GM12873 (cell line): ENCODE data around the gene SOCS3.

Source experiments
- TF ChIP-seq, protein P1 (sequence below): IDR thresholded peaks from 2 replicates; pipeline ENCODE4 v1.5.1; 2012; ENCODE audit warnings: low read depth, mild to moderate bottlenecking, moderate library complexity, low read length, control low read depth; ENCODE audit not compliant: insufficient read depth; ENCODE audit errors: missing control alignments

Gene SOCS3

DNA sequence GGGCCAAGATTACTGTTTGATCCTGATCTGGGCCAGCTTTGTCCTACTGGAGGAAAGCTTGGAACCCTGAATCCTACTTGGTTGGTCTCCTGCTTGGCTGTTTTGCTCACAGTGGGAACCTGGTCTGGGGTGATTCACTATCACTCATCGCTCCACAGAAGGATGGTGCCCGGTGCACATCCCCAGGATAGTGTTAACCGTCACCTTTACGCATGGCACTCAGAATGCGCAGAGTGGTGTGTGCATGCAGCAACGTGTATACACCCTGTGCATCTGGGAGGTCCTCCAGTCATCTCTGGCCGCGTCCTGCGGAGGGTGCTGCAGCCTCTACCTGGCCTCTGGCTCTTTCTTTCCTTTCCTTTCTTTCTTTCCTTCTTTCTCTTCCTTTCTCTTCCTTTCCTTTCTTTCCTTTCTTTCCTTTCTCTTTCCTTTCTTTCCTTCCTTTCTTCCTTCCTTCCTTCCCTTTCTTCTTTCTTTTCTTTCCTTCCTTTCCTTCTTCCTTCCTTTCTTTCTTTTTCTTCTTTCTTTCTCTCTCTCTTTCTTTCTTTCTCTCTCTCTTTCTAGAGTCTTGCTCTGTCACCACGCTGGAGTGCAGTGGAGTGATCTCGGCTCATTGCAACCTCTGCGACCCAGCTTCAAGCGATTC lies 13.1 kb downstream of the SOCS3 start:
- TF ChIP-seq, protein P1, sequence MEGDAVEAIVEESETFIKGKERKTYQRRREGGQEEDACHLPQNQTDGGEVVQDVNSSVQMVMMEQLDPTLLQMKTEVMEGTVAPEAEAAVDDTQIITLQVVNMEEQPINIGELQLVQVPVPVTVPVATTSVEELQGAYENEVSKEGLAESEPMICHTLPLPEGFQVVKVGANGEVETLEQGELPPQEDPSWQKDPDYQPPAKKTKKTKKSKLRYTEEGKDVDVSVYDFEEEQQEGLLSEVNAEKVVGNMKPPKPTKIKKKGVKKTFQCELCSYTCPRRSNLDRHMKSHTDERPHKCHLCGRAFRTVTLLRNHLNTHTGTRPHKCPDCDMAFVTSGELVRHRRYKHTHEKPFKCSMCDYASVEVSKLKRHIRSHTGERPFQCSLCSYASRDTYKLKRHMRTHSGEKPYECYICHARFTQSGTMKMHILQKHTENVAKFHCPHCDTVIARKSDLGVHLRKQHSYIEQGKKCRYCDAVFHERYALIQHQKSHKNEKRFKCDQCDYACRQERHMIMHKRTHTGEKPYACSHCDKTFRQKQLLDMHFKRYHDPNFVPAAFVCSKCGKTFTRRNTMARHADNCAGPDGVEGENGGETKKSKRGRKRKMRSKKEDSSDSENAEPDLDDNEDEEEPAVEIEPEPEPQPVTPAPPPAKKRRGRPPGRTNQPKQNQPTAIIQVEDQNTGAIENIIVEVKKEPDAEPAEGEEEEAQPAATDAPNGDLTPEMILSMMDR = no peak

DNA sequence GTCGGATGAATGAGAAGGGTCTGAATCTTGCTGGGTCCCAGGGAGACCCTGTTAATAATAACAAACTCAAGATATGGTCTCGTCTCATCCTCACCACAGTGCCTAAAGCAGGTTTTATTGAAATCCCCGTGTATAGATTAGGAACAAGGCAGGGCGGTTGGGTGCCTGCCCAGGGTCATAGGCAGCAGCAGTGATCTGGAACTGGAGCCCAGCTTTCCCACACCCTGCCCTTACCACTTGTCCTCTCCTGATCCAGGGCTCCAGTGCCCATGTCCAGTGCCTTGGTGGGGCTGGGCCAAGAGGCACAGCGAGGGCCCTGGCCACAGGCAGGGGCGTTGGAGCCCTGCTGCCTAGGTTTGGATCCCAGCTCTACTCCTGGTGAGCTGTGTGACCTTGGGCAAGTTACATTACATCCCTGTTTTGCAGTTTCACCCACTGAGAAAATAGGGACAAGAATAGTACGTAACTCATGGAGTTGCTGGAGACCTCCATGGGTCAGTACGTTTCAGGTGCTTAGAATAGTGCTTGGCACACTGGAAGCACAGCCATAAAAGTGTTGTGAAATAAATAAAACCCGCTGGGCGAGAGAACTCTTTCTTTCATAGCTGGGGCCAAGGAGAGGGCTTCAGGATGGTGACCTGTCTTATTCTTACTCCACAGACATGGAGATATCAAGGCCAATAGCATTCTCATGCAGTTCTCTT lies 13.9 kb downstream of the SOCS3 start:
- TF ChIP-seq, protein P1 = no peak

DNA sequence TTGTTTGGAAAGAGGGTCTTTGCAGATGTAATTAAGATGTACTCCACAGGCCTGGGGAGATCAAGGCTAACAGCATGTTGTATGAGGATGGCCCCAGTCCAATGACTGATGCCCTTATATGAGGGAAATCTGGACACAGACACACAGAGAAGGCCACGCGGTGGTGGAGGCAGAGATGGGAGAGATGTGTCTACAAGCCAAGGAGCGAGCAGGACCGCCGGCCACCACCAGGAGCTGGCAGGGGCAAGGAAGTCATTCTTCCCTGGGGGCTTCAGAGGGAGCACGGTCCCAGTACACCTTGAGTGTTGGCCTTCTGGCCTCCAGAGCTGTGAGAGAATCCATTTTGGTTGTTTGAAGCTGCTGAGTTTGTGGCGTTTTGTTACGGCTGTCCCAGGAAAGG lies 14.7 kb downstream of the SOCS3 start:
- TF ChIP-seq, protein P1 = no peak

DNA sequence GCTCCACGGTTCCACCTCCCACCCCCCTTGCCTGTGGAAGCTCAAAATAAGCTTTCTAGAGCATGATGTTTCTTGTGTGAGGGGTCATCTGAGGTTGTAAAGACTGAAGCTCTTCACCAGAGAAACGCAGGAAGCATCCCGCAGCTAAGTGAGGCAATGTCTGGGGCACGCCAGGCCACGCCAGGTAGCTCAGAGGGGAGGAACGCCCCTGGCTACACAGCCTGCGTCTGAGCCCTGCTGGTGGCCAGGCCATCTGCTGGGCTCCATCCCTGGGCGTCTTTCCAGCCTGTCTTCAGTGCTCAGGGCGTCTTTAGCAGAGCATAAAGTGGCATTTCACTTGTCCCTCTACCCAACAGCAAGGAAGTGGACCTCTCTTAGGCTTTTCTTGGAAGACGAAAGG lies 15.2 kb downstream of the SOCS3 start:
- TF ChIP-seq, protein P1 = no peak

DNA sequence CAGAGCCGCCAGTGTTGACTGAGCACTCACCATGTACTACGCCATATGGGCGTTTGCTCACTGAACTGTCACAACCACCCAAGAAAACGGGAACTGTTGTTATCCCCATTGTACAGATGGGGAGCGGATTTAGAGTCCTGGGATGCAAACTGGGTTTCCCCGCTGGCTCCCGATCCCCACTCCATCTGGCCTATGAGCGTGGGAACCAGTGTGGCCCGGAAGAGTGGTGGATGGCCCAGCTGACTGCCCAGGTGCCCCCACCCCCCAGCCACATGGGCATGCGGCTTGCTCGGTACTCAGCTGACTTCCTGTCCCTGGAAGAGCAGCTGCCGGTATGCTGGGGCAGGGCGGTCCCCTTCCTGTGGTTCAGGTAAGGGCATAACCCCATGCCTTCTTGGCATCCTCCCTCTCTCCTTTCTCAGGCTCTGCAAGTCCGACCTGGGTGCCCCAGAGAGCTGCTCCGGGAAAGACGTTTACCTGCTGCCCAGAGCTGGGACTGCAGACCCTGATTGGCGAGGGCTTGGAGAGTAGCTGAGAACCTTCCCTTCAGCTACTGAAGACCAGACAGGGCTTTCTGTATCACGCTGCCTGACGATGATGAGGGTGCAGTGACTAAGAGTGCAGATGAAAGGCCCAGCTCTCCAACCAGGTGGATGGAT lies 16.2 kb downstream of the SOCS3 start:
- TF ChIP-seq, protein P1 = no peak

DNA sequence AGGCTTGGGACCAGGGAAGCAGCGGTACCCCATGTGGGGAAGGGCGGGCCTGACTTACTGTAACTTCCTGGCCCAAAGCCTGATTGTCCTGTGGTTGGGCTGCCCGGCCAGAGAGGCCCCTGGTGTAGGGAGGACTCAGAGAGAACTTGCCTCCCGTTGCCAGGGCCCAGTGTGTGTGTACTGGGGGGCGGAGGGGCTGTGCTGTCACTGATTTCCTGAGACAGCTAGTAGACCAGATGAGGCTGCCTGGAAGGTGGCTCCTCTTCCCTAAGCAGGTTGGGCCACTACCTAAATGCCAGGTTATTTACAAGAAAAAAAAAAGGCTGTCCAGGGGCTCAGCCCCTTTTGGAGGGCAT lies 16.7 kb downstream of the SOCS3 start:
- TF ChIP-seq, protein P1 = no peak

DNA sequence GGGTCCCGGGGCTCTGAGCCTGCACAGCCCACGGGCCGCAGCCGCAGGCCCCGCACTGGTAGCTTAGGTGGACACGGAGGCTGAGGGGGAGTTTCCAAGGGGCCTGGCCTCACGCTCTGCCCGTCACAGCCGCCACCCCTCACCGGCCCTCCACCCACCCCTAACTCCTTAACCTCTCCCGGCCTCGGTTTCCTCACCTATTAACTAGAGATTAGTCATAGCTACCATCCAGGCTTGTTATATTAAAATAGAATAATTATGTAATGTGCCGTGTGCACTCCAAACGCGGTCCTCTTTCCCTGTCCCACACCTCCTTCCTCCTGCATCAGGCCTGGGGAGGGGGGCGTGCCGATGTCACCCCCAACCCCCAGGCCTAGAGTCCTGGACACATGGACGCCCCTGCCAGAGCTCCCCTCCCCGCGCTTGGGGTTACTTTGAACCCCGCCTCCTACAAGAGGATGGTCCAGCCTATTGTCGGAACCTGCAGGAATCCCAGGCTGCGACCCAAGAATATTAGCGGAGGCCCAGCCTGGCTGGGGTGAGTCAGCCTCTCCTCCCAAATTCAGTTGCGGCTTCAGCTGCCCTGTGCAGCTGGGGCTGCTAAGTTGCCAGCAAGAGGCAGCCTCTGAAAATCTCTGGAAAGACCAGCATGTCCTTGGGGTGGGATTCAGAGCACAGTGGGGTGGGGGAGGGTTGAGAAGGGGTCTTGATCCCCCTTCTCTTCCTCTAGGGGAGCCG lies 17.3 kb downstream of the SOCS3 start:
- TF ChIP-seq, protein P1 = no peak
